OCI-M1 (cell line): ENCODE measurements around the gene SBNO1.
A peak's percentile ranks its signal among the peaks of the same experiment; 100 is the strongest.
"Not testable (repeated sequence)": the region's sequence is repeated elsewhere in the genome, so short reads cannot be mapped to it uniquely, and the experiment has no call there.

Experiments used
- DNase-seq: peaks from one replicate; lab custom pipeline; 2025; lab: John Stamatoyannopoulos, UW

The SBNO1 gene

GRCh38 chr12:123388951-123389559, 24.4 kb upstream of the SBNO1 start:
- DNase-seq = no peak

- DNase-seq = peak; percentile 94
These were observed 23.7 kb upstream of the SBNO1 start for GRCh38 chr12:123388177-123388950.

DNA sequence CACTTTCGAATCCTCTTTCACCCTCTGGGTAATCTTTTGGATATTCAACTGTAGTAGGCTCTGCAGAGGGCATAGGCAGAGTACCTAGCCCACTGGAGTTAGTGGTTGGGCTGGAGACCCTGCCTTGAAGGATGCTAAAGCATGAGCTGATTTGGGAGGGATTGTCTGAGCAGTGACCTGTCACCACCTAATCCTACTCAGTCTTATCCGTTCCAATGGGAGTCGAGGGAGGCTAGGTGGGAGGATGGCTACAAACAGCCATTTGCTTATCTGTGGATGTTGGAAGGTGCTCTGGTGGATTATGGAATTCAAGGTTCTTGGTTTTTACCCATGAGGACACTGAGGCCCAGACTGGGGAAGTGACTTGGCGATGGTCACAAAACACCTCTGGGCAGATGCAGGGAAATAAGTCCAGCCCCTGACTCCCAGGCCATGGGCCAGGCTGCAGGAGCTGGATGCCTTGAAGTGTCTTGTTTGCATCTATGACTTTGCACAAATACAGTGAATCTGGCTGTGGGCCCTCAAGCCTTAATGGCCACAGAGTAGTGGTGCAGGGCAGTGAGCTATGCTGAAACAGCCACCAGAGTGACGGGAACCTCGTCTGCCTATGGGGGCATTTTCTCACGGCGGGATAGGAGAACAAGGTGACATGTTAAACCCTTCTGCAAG, 23.0 kb upstream of the SBNO1 start:
- DNase-seq = peak; percentile 80

DNA sequence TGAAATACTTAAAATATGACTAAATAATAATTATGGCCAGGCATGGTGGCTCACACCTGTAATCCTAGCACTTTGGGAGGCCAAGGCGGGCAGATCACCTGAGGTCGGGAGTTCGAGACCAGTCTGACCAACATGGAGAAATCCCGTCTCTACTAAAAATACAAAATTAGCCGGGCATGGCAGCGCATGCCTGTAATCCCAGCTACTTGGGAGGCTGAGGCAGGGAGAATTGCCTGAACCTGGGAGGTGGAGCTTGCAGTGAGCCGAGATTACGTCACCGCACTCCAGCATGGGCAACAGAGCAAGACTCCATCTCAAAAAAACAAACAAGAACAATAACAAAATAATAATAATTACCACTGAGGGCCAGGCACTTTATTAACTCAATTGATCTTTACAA, 20.9 kb upstream of the SBNO1 start:
- DNase-seq = not testable (repeated sequence)

- peak; percentile 53 for DNase-seq
These were observed 20.3 kb upstream of the SBNO1 start for GRCh38 chr12:123384994-123385376.

DNA sequence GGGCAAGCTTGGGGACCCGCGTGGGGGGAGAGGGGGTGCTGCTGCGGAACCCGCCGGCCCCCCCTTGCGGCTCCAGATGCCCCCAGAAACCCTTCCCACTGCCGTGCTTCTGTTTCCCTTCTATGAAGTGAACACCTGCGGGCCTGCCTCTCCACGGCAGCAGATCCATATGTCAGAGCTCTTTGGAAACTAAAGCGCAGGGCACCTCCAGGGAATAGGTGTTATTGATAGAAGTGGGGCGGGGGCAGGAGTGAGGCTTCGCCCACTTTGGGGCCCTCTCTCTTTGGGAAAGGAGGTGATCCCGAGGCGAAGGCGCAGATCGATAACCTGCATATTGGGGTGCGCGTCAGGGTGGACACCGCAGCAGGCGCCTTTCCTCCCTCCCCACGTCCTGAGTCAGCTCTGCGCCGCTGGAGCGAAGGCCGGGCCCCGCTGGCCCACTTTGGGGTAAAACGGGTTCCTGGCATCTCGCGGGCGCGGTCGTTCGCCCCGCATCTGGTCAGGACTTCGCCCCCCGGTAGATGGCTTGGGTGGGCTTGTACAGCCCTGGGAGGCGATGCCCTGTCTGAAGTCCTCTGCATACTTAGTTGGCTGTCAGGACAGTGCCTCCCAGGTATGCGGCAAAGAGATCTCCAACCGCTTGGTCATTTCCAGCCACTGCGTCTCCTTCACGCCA, 19.8 kb upstream of the SBNO1 start:
- DNase-seq = peak; percentile 53

DNA sequence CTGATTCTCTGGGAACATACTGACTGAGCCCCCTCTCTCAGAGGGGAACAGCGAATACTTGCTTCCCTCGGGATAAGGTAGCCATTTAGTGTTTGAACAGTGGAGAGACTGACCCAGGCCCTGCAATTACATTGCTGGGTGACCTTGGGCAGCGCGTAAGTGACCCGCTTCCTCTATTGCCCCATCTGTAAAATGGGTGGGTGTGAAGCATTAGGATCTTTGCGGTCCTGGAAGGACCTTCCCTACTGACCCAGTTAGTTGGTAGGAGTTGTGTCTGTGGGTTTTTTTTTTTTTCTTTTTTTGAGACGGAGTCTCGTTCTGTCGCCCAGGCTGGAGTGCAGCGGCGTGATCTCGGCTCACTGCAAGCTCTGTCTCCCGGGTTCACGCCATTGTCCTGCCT, 18.0 kb upstream of the SBNO1 start:
- DNase-seq = no peak

DNA sequence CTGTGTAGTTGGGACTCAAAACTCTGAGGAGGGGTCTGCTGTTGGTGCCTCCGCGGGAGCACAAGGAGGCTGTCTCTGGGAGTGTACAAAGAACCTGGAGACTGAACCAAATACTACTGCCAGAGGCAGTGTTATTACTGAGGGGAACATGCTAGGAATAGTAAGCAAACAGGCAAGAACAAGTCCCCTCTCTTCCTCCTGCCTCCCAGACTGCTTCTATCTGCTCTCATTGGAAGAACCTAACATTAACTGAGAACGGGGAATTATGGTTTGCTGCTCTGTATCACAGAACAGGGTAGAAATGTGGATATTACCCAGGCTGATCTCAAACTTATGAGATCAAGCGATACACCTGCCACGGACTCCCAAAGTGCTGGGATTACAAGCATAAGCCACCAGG, 14.7 kb upstream of the SBNO1 start:
- no peak for DNase-seq

DNA sequence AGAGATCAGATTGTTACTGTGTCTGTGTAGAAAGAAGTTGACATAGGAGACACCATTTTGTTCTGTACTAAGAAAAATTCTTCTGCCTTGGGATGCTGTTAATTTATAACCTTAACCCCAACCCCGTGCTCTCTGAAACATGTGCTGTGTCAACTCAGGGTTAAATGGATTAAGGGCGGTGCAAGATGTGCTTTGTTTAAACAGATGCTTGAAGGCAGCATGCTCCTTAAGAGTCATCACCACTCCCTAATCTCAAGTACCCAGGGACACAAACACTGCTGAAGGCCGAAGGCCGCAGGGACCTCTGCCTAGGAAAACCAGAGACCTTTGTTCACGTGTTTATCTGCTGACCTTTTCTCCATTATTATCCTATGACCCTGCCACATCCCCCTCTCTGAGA, 7.8 kb upstream of the SBNO1 start:
- DNase-seq = not testable (repeated sequence)

DNA sequence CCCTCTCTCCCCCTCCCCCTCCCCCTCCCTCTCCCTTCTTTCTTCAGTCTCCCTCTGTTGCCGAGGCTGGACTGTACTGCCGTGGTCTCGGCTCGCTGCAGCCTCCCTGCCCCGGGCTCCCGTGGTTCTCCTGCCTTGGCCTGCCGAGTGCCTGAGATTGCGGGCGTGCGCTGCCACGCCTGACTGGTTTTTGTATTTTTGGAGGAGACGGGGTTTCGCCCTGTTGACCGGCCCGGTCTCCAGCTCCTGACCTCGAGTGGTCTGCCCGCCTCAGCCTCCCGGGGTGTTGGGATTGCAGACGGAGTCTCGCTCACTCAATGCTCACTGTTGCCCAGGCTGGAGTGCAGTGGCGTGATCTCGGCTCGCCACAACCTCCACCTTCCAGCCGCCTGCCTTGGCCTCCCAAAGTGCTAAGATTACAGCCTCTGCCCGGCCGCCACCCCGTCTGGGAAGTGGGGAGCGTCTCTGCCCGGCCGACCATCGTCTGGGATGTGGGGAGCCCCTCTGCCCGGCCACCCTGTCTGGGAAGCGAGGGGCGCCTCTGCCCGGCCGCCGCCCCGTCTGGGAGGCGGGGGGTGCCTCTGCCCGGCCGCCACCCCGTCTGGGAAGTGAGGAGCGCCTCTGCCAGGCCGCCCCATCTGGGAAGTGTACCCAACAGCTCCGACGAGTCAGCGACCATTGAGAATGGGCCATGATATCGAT, 7.2 kb upstream of the SBNO1 start:
- not testable (repeated sequence) for DNase-seq

GRCh38 chr12:123369229-123369628, 4.6 kb upstream of the SBNO1 start:
- DNase-seq = peak; percentile 26

DNA sequence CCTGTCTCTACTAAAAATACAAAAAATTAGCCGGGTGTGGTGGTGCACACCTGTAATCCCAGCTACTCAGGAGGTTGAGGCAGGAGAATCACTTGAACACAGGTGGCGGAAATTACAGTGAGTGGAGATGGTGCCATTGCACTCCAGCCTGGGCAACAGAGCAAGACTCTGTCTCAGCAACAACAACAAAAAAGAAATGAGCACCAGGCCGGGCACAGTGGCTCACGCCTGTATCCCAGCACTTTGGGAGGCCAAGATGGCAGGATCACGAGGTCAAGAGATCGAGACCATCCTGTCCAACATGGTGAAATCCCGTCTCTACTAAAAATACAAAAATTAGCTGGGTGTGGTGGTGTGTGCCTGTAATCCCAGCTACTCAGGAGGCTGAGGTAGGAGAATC, 3.8 kb upstream of the SBNO1 start:
- DNase-seq = not testable (repeated sequence)

DNA sequence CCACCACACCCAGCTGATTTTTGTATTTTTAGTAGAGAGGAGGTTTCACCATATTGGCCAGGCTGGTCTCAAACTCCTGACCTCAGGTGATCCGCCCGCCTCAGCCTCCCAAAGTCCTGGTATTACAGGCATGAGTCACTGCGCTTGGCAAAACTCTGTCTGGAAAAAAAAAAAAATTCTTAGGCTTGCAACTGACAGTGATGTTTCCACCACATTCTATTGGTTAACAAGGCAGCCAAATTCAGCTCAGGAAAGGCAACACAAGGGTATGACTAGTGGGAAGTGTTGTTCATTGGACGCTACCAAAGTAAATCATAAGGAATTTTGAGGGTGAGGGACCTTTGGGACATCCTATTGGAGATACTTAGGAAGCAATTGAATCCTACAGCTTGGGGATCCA, 2.9 kb upstream of the SBNO1 start:
- DNase-seq = no peak

DNA sequence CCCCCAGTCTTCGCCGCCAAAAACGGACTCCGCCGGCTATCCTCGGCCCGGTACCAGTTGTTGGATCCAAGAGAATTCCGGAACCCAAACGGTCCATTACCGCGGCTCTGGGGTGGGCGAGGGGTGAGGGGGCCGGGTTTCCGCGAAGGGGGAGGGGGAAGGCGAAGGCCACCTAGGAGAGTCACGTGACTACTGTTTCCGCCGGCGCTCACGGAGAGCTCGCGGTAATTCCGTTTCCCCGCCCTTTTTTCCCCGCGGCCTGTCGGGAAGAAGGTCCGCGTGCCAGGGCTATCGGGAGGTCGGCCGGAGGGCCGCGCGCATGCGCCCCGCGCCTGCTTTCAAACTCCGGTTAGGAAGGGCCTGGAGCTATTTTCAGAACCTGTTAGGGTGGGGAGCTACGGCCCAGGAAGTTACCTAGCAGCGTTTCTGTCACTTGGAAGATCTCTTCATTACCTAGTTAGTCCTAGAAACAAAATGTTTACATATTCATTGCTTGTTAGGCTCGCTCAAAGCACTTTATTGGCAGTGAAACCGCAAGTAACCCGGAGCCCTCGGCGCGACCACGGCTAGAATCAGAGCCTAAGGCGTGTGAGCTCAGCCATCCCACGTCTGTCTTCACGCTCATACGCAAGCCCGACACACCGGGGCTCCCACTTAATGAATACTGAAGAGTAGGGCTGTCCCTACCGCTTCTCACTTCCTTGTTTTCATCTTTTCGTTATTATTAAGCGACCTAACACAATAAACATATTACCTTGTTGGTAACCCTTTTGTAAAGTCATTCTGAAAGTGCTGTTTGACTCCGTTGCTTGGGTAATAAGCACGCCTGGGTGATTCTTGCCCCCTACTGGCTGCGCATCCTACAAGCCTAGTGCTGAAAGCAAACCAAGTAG, 624 bp upstream of the SBNO1 start:
- DNase-seq = peak; percentile 99

DNA sequence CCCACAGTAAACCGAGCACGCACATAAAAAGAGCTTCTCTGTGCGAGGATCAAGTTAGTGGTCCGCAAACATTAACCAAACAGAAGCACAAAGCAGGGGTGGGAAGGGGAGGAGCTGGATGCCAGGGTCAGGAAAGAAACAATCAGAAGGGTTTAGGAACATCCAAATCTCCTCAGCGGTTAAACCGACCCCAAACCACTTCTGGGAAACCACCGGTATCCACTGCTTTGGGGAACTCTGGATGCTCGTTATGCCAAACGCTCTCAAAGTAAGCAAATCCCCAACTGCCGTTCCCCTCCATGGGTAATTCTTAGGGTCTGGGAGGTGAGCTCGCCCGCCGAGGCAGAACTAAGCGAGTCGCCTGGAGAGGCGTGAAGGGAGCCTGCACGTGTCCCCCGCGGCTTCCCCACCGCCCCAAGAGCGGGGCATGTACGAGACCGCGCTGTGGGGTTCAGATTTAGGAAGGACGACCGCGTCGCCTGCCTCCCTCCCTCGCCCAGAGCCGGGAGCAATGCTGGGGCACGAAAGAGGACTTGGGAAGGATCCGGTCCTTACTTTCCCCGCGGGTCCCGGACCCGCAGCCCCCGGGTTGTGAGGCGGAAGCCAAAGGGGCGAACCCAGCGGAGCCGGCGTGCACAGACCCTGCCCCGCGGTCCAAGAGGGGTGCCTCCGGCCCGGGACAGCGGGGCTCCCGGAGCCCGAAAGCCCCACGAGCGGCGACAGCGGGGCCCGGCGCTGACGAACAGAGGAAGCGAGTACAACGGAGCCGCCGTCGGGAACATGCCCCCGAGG, 711 bp downstream of the SBNO1 start:
- peak; percentile 67 for DNase-seq

DNA sequence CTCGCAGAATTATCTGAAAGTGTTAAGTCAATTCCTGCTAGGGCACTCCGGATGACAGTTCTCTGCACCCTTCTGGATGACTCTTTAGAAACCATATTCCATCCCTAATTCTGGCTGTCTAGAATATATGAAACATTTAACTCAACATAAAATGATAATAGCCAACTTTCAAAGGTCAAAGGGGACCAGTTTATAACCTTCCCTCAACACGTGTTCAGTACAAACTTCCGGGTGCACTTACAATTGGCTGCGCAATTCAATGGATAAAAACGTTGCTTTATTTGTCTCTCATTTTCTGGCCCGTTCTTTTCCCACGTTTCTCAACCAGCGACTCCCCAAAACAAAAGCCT, 1.3 kb downstream of the SBNO1 start:
- peak; percentile 67 for DNase-seq

GRCh38 chr12:123358035-123358434, 6.6 kb downstream of the SBNO1 start:
- no peak for DNase-seq

- DNase-seq = no peak
These were observed 8.4 kb downstream of the SBNO1 start for GRCh38 chr12:123356159-123356670.

- DNase-seq = no peak
These were observed 10.0 kb downstream of the SBNO1 start for GRCh38 chr12:123354600-123354999.

DNA sequence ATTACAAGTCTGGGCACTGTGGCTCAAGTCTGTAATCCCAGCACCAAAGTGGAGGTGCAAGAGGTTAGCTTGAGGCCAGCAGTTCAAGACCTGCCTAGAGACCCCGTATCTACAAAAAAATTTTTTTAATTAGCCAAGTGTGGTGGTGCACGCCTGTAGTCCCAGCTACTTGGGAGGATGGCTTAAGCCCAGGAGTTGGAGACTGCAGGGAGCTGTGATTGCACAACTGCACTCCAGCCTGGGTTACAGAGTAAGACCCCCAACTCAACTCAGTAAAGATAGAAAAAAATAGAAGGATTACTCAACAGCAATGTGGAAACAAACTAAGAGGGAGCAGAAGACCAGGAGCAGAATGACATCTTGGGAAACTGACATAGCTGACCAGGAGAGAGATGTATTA, 13.3 kb downstream of the SBNO1 start:
- DNase-seq = no peak
